HG02759 (cell line): ENCODE results near the gene GINS1.

Experiments
- ATAC-seq: cut with Tn5 transposase; IDR thresholded peaks from one replicate; pipeline ENCODE4 v1.9.1; 2021; ENCODE audit warnings: mild to moderate bottlenecking, moderate library complexity; ENCODE audit not compliant: unreplicated experiment

The GINS1 gene

DNA sequence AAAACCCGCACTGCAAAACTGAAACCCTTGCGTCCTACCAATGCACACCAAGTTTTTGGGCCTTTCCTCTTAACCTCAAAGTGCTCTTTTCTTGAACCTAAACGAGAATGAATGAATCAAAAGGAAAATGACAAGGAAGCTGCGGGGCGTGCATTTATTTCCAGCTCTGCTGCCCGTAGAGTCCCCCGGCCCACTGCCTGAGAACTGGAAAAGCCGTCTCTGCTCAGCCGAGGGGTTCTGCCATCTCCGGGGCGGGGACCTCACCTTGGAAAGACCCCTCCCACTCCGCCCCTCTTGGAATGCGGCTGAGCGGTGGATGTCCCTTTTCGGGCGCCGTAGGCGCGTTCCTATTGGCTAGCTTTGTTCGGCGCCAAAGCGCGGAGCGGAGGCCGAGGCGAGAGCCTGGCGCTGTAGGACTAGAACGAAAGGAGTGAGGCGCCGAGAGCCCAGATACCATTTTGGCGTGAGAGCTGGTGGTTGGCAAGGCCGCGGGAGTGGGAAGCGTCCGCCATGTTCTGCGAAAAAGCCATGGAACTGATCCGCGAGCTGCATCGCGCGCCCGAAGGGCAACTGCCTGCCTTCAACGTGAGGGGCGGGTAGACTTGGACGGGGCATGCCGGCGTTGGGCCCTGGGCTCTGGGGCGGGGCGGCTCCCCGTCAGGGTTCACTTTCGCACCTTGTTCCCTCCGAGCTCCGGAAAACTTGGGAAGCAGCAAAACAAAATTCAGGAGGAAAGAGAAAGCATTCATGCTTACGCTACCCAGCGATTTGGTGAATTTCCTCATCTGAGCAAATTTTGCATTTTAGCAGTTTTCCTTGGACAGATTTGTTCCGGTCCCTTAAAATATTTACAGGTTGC is at the start of gene GINS1:
GINS1 (plus strand) TSS at position 363 of the 859 bp plus-strand sequence; CDS start at position 511, 148 bp downstream.
- peak; percentile 91 for ATAC-seq

DNA sequence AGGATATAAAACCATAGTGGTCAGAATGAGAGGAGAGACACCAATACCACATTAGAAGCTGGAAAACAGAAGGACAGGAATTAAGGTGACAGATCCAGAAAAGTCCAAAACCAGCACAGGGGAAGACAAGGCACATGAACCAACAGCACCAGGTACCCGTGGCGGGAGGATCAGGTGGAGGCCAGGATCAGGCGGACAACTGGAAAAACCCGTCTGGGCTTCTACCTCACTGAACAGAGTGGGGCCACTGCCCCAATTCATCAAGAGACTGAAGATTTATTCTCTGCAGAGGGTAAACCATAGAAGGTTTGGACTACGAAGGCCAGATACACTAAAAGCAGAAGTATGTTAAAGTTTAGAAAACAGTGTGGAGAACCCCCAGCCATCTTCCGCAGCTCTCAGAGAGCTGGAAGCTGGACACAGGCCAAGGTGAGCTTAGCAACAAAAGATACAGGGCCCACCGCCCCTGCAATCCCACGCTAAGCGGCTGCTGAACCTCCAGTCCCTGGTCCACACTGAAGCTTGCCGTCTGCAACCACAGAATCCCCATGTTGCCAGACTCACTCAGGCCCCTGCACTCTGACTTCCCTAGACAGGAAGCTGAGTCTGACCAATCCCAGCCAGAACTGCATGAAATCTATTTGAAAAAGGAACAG is 46.7 kb upstream of the GINS1 start:
- ATAC-seq, result no peak

DNA sequence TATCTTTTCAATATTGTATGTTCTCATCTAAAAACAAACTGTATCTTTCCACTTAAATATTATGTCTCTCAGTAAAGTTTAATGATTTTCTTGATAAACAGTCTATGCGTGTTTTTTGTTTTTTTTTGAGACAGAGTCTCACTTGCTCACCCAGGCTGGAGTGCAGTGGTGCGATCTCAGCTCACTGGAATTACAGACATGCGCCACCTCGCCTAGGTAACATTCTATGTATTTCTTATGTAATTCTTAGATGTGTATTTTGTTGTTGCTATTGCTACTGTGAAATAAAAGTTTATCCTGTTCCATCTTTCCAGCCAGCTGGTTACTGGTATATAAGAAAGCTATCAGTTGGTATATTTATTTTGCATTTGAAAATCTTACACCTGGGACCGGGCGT is 46.2 kb upstream of the GINS1 start:
- no peak for ATAC-seq

DNA sequence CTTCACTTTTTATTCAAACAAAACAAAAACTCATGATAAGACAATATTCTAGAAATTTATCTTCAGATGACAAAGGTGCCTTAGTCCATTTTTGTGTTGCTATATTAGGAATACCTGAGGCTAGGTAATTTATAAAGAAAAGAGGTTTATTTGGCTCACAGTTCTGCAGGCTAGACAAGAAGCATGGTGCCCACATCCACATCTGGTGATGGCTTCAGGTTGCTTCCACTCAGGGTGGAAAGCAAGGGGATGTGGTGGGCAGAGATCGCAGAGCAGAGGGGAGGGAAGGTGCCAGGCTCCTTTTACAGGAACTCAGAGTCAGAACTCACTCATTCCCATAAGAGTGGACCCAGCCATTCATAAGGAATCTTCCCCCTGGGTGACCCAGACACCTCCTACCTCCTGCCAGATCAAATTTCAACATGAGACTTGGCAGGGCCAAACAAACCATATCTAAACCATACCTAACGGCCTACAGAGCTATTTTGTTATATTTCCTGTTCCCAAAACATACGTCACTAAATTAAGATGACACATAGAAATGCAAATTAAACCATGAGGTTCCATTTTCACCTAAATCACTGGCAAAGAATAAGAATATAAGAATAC is 43.2 kb upstream of the GINS1 start:
- no peak for ATAC-seq

DNA sequence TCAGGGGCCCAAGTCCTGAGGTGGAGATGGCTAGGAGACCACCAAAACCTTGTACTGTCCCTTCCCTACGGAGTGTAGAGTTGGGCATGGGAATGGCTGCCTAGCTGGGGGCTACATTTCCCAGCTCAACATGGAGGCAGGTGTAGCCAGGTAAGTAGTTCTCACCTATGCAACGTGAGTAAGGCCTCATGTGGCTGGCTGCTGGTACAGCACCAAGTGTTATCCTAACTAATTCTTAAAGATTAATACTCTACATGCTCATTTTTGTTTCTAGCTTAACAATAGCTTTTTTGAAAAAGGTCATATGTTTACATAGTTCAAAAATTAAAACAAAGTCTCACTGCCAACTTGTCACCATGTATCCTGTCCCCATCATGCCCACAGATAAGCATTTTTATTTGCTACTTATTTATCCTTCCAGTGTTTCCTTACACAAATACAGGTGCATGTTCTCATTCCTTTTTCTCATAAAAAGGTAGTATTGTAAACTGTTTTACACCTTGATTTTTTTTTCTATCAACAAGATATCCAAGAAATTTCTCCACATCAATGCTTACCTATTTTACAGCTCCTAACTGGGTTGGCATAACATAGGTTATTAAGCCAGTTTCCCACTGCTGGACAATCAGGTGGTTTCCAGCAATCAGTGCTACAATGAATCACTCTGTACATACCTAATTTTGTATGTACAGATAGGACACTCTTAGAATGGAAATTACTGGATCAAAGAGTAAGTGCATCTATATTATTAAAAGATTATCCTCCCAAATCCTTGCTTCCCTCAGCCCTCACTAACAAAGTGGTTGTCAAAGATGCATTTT is 42.4 kb upstream of the GINS1 start:
- ATAC-seq, result no peak

DNA sequence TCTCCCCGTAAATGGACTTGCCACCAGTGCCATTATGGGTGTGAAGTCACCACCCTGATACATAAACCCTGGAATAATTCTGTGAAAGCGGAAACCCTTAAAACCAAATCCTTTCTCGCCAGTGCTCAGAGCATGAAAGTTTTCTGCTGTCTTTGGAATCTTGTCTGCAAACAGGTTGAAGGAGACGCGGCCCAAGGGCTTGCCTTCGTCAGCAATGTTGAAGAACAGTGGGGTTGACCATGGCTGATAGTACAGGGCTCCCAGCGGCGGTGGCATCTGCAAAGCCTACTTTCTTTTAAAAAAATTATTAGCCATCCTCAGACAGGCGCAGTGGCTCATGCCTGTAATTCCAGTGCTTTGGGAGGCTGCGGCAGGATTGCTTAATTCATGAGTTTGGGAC is 38.9 kb upstream of the GINS1 start:
- ATAC-seq, result no peak

DNA sequence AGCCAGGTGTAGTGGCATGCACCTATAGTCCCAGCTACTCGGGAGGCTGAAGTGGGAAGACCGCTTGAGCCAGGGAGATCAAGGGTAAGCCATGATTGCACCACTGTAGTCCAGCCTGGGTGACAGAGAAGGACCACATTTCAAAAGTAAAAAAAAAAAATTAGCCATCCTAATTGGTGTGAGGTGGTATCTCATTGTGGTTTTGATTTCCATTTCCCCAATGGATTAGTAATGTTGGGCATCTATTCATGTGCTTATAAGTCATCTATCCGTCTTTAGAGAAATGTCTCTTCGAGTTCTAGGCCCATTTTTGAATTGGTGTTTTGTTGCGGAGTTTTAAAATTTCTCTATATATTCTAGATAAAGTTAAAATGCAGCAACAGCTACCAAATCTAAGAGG is 38.5 kb upstream of the GINS1 start:
- ATAC-seq, result no peak

DNA sequence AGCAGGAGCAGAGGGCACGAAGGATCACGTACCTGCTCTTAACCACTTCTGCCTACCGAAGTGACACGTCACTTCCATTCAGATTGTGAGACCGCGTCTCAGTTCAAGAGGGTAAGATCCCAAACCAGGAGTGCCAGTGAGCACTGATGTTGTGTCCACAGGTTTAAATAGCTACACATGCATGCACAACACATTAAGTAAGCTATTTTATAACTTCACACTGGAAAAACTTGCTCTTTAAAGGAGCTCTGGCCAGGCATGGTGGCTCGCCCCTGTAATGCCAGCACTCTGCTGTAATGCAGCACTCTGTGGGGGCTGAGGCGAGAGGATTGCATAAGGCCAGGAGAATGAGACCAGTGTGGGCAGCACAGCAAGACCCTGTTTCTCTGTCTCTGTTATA is 37.9 kb upstream of the GINS1 start:
- no peak for ATAC-seq

DNA sequence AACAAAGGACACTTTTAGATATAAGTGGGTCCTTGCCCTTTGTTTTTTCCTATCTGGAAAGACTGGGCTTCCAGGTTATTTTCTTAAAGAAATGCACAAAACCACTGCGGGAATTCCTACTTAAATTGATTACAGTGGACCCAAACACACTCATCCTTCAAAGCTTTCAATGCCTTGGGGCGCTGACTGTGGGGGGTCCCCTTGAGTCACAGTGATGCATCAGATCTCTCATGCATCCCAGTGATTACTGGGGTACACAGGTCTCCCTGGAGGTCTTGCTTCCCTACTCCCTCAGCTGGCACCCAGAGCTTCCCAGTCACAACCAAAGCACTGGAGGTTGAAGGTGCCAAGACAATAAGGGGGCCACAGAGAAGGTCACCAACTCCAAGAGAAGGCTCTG is 37.5 kb upstream of the GINS1 start:
- ATAC-seq, result no peak

DNA sequence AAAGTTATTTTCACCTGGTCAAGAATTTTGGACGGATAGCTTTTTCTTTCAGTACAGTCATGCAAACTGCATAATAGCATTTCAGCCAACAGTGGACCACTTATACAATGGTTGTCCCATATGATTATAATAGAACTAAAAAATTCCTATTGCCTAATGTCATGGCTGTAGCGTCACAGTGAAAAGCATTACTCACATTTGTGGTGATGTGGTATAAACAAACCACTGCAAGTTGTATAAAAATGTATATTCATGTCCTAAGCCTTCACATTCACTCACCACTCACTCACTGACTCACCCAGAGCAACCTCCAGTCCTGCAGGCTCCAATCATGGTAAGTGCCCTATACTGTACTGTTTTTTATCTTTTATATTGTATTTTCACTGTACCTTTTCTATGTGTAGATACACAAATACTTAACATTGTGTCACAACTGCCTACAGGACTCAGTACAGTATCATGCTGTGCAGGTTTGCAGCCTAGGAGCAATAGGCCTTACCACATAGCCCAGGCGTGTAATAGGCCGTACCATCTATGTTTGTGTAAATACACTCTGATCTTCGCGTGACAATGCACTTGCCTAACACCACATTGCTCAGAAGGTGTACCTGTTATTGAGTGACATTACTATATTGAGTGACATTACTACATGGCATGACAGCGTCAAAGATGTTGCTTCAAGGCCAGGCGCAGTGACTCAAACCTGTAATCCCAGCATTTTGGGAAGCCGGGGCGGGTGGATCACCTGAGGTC is 34.7 kb upstream of the GINS1 start:
- ATAC-seq, result no peak

DNA sequence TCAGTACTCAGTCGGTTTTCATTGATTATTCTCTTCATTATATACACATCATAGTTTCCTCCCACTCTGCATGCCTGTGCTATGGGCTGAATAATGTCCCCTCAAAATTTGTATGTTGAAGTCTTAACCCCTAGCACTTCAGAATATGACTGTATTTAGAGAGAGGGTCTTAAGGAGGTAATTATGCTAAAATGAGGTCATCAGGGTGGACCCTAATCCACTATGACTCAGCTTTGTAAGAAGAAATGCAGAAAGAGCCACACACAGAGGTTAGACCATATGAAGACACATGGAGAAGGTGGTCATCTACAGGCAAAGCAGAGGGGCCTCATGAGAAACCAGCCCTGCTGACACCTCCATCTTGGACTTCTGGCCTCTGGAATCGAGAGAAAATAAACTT is 32.6 kb upstream of the GINS1 start:
- ATAC-seq, result no peak

DNA sequence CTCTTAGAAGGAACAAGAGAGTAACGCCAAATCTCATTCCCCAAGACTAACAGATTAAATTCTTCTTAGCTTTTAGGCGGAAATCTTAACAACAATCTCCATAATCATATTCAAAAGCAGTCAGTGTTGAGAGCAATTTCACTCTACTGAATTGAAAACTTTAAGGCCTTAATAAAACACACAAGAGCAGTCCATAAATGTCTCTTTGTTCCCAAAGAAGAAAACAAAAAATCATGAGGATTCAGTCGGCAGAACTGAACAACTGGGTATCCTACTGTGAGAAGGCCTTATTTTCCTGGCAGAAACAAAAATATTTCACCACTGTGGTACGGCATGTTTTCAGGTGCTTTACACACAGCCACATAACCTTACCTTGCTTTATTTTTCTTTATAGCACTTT is 31.2 kb upstream of the GINS1 start:
- ATAC-seq, result no peak

DNA sequence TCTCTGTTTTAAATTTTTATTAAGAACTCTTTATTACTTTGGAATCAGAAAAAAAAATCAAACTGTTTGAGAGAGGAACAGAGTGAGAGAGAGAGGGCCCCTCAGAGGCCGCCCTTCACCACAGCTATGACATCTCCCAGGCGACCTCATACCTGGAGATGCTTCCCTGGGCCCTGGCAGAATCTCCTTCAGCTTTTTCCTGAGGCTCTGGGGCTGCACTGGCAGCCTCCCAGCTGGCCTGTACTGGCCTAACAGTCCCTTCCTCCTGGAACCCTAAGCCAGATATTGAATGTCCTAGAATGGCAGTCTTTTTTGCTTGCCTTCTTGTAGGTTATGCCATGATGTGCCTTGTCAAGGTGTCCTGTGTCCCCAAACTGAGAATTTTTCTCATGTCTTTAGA is 30.6 kb upstream of the GINS1 start:
- no peak for ATAC-seq

DNA sequence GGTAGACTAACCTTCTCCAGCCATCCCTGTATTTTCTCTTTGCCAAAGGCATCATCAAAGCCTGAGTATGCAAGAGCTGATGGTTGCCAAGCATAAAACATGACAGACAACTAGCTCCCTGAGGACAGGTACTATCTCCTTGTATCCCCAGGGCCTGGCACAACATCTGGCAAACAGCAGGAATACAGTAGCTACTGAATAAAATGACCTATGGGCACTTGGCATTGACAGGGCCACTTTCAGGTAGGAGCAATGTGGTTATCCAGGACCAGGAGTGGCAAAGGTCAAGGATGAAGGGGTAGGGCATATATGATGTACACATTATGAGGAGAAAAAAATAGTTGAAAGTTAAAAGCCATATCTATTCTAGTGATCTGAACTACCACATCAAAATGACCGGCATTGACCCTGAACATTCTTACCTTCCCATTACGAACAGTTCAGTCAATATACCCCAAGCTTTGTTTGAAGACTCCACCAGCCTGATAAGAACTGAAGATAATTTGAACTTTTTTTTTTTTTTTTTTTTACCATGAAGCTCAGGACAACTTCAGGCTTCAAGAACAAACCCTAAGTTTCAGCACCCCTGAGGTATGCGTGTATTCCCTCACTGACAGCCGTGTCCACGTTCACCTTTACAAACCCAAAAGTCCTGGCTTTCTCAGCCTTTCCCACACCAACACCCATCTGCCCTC is 29.1 kb upstream of the GINS1 start:
- no peak for ATAC-seq

DNA sequence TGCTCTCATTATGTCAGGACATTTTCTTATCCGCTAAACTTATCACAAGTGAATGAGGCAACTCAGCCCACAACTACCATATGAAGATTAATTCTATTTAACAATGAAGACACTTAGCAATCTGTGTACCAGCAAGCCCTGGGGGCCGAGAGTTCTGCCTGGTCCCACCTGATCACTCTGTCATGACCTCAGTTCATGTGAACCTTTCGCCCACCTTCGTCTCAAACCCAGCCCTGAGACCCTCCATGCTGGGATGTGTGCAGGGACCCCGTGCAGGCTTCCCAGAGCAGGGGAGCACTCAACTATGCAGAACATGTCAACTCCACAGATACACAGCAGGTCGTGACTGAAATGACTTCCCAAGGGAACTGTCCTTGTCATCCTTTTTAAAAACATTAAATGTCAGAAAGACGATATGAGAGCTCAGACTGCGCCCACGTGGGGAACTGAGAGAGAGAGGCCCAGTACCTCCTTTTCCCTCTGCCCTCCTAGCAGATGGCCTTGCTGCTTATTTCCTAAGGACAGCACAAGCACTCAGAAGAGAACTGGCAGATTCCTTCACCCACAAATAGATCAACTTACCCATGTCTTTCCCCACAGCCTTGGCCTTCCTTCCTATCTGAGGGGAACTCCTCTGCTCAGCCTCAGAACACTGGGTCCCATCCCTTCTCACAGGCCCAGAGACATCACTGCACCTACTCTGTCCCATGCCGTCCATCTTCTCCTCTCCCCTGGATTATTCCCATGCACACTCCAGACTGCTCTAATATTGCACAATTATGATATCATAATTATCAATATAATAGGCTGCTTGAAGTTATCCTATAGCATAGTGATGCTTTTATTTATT is 28.4 kb upstream of the GINS1 start:
- no peak for ATAC-seq

DNA sequence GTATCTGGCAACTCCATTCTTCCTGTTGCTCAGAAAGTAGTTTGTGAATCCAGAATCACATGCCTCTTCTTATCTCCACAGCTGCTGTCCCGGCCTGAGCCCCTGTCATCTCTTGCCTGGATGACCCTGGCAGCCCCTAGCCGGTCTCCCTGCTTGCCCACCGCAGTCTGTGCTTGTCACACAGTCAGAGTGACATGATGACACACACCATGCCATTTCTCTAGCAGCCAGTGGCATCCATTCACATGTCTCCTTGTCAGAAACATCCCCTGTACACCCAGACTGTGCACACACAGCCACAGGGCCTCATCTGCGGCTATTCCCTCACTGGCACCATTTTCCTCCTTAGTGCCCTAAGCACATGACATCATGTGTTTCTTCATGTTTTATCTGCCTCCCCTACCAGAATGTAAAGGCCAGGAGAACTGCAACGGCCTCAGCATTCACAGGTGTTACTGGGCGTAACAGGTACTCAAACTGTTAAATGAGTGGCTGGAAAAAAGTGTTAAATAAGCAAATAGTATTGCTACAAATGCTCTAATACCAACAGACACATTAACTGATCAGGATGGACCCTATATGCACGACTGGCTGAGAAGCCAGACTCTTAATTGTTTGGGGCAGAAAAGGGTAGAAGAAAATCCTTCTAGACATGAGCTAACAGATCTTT is 26.4 kb upstream of the GINS1 start:
- ATAC-seq, result no peak

DNA sequence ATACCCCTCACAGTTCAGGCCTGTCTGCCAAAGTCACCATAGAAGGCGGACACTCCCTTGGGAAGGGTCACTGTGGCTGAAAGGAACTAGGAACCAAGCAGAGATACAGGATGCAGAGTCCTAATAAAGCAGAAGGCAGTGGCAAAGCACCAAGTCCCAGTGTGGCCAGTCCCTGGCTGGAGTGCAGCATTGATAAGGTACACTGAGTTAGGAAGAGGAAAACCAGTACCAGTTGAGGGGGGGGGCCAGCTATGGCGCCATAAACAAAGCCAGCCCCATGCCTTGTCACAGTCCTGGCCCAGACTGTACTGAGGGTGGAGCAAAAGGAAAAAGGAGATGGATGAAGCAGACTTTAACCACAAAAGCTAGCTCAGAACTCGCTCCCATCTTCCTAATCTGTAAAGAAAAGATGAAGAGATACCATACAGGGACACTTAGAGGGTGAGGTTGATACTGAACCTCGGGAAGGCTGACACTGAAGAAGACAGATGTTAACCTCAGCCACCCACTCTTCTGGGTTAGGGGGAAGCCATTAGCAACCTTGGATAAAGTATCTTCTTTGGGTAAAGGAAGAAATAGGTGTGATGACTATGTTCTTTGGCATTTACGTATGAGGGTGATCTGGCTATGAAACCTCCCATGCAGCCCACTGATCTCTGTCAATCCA is 24.6 kb upstream of the GINS1 start:
- no peak for ATAC-seq

DNA sequence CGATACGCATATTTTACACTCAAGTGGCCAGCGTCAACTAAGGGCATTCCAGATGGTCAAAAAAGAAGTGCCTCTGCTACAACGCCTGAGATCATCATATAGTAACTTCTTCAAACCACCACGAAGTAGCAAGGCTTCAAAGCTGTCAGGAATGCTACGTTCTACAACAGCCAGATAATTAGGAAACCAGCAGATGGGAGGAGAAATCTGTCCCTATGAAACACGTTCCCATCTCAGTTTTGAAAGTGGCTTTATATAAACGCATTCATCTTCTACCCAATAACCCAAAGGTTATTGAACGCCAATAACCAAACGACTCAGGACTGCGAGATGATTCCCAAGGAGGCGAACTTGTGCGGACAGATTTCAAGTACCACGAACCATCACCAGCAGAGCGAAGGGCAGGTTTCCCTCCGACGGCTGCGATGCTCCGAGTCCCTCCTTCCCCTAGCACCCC is 18.0 kb upstream of the GINS1 start:
- no peak for ATAC-seq
